Measurements from ENCODE around the gene TOX2. TPM values are rescaled to one million over a fixed set of nuclear protein-coding genes. Genes with fewer than 3 reads are reported as not detected.

TOX2 gene
- total RNA-seq, 2 experiments from 2014 or later, result 0.23 TPM; not detected in 1

DNA sequence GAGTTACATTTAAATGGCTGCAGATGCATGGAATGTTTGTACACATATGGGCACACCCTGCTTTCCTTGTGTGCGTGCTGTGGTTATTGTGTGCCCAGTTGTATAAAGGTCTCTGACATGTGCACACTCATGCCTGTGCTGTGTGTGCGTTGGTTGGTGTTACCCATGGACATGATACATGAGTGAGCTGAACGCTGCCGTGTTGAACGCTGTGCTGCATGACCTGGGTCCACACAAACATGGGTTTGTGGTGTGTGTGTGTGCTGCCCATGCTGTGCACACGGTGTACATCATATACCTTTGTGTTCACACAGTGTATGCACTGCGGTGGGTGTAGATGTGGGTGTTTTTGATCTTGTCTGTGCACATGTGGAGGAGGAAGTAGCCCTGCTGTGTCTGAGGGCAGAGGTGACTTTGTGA lies 54.4 kb downstream of the TOX2 start:
- DNase-seq (ENCODE audit: low spot score), result no peak
- Histone ChIP-seq H2AFZ (ENCODE audit: low read length) (no peak overlapping the region), H3K9me2 (ENCODE audit: insufficient read depth, low read length) (no peaks in the 10 kb centered on the region), H3K4me1 (ENCODE audit: insufficient read depth, low read length, poor library complexity, severe bottlenecking) (no peaks in the 10 kb centered on the region), H3K4me3 (ENCODE audit: low read depth, low read length, poor library complexity, severe bottlenecking) (no peak overlapping the region), H3K4me2 (ENCODE audit: low read length) (no peak overlapping the region), H3K9me3 (ENCODE audit: low read length) (no peaks in the 10 kb centered on the region), H4K20me1 (ENCODE audit: insufficient read depth, low read length) (no peaks in the 10 kb centered on the region), H3K36me3 (ENCODE audit: insufficient read depth, low read length) (no peaks in the 10 kb centered on the region), H3K79me2 (ENCODE audit: insufficient read depth, low read depth, low read length) (no peaks in the 10 kb centered on the region), H3K27ac (ENCODE audit: low read depth, low read length, poor library complexity, severe bottlenecking) (no peak overlapping the region)
- TF ChIP-seq, protein P1, sequence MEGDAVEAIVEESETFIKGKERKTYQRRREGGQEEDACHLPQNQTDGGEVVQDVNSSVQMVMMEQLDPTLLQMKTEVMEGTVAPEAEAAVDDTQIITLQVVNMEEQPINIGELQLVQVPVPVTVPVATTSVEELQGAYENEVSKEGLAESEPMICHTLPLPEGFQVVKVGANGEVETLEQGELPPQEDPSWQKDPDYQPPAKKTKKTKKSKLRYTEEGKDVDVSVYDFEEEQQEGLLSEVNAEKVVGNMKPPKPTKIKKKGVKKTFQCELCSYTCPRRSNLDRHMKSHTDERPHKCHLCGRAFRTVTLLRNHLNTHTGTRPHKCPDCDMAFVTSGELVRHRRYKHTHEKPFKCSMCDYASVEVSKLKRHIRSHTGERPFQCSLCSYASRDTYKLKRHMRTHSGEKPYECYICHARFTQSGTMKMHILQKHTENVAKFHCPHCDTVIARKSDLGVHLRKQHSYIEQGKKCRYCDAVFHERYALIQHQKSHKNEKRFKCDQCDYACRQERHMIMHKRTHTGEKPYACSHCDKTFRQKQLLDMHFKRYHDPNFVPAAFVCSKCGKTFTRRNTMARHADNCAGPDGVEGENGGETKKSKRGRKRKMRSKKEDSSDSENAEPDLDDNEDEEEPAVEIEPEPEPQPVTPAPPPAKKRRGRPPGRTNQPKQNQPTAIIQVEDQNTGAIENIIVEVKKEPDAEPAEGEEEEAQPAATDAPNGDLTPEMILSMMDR (conservative IDR thresholded peaks at IDR 0.05; ENCODE audit: low read length), result no peak
- TF ChIP-seq EZH2phosphoT487 (IDR thresholded peaks at IDR 0.05; ENCODE audit: borderline replicate concordance, low read depth, low read length), result no peak
- CTCF ChIA-PET (ENCODE audit: unreplicated experiment), result no interaction called here
- POLR2A ChIA-PET, result interaction anchor here (0.5 kb wide), 1 partner anchor 271 kb away, joined by 3 read pairs; no protein-coding TSS in a partner anchor
- no TSS peak for BruUV-seq (replicated peaks)
- intact Hi-C loops (cut with micrococcal nuclease; ENCODE audit: unreplicated experiment), result no loop called here

DNA sequence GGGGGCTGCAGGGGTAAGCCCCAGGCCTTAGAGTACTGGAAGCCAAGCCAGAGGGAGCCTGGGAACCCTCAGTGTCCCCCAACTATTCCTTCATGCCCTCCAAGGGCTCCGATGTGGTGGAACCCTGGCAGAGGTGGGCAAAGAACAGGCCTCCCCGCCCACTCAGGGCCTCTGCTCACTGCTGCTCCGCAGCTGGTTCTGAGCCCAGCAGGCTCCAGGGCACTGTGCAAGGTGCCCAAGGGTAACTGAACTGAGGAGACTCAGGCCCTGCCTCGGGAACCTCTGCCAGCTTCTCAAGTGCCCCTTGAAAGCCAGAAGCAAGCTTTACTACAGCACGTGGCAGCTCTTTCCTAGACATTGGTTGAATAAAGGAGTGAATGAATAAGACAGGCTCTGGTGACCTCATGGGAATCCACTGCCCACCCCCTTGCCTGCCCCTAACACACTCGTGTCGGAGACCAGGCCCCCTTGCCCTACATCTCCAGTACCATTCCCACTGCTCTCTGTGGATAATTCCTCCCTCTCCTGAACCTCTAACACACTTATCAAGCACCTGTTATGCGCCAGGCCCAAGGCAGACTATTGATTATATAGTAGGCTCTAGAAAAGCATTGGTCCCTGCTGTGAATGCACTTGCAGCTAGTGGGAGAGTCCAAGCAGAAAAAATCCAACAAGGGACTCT lies 55.0 kb downstream of the TOX2 start:
- no peaks in the 10 kb centered on the region for H3K9me2 ChIP-seq (ENCODE audit: insufficient read depth, low read length)
- H3K4me1 ChIP-seq (ENCODE audit: insufficient read depth, low read length, poor library complexity, severe bottlenecking), result no peaks in the 10 kb centered on the region
- no peak for TF ChIP-seq EZH2phosphoT487 (IDR thresholded peaks at IDR 0.05; ENCODE audit: borderline replicate concordance, low read depth, low read length)
- TF ChIP-seq, protein P1 (conservative IDR thresholded peaks at IDR 0.05; ENCODE audit: low read length), result no peak
- H3K36me3 ChIP-seq (ENCODE audit: insufficient read depth, low read length), result no peaks in the 10 kb centered on the region
- no peak overlapping the region for H3K4me2 ChIP-seq (ENCODE audit: low read length)
- DNase-seq (ENCODE audit: low spot score), result no peak
- H3K9me3 ChIP-seq (ENCODE audit: low read length), result no peaks in the 10 kb centered on the region
- POLR2A ChIA-PET, result interaction anchor here (0.5 kb wide), 1 partner anchor 195 kb away, joined by 4 read pairs; no protein-coding TSS in a partner anchor
- intact Hi-C loops (cut with micrococcal nuclease; ENCODE audit: unreplicated experiment), result no loop called here
- H4K20me1 ChIP-seq (ENCODE audit: insufficient read depth, low read length), result no peaks in the 10 kb centered on the region
- H3K4me3 ChIP-seq (ENCODE audit: low read depth, low read length, poor library complexity, severe bottlenecking), result no peak overlapping the region
- H3K27ac ChIP-seq (ENCODE audit: low read depth, low read length, poor library complexity, severe bottlenecking), result no peak overlapping the region
- H2AFZ ChIP-seq (ENCODE audit: low read length), result no peak overlapping the region
- CTCF ChIA-PET (ENCODE audit: unreplicated experiment), result no interaction called here
- BruUV-seq (replicated peaks), result no TSS peak
- H3K79me2 ChIP-seq (ENCODE audit: insufficient read depth, low read depth, low read length), result no peaks in the 10 kb centered on the region

DNA sequence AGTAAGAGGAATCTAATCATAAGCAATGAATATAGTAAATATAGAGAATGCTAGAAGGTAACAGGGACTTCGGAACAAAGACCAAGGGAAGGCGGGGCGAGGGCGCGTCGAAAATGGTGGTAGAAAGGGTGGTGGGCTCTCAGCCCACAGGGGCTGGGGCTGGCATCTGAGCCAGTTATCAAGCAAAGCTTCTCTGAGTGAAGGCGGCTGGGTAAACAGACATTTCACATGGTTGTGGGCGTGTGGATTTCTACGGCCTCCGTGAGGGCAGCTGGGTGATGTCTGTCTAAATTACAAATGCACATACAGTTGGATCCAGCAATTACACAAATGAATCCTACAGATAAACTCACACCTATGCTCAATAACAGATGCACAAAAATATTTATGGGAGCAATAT lies 56.6 kb downstream of the TOX2 start:
- no peak for DNase-seq (ENCODE audit: low spot score)
- Histone ChIP-seq H3K79me2 (ENCODE audit: insufficient read depth, low read depth, low read length) (no peaks in the 10 kb centered on the region), H3K27ac (ENCODE audit: low read depth, low read length, poor library complexity, severe bottlenecking) (no peak overlapping the region), H3K4me2 (ENCODE audit: low read length) (no peak overlapping the region), H3K9me2 (ENCODE audit: insufficient read depth, low read length) (no peaks in the 10 kb centered on the region), H3K4me3 (ENCODE audit: low read depth, low read length, poor library complexity, severe bottlenecking) (no peak overlapping the region), H3K9me3 (ENCODE audit: low read length) (no peaks in the 10 kb centered on the region), H3K36me3 (ENCODE audit: insufficient read depth, low read length) (no peaks in the 10 kb centered on the region), H3K4me1 (ENCODE audit: insufficient read depth, low read length, poor library complexity, severe bottlenecking) (no peaks in the 10 kb centered on the region), H2AFZ (ENCODE audit: low read length) (no peak overlapping the region), H4K20me1 (ENCODE audit: insufficient read depth, low read length) (no peaks in the 10 kb centered on the region)
- CTCF ChIA-PET (ENCODE audit: unreplicated experiment), result no interaction called here
- intact Hi-C loops (cut with micrococcal nuclease; ENCODE audit: unreplicated experiment), result no loop called here
- no TSS peak for BruUV-seq (replicated peaks)
- POLR2A ChIA-PET, result no interaction called here
- TF ChIP-seq EZH2phosphoT487 (IDR thresholded peaks at IDR 0.05; ENCODE audit: borderline replicate concordance, low read depth, low read length), result no peak
- TF ChIP-seq, protein P1 (conservative IDR thresholded peaks at IDR 0.05; ENCODE audit: low read length), result no peak
